Stomach (tissue), 4 donors: ENCODE data around the gene ACRV1.

Experiments used
- CTCF ChIP-seq, 7 experiments: fragments of 450-650 bp in 4 of 7; fragments of 200-600 bp in 3 of 7; sonication (generic) in 3 of 7; IDR thresholded peaks; one replicate each; pipeline ENCODE4 v1.5.1; 2016 to 2019; ENCODE audit warnings: antibody characterized with exemption in 7 of 7, control low read depth in 2 of 7, mild to moderate bottlenecking in 1 of 7
- EP300 ChIP-seq: sonication (generic); formaldehyde crosslinking; IDR thresholded peaks from one replicate; pipeline ENCODE4 v1.6.1; 2017; ENCODE audit warnings: antibody characterized with exemption
- POLR2A ChIP-seq, 4 donors: fragments of 450-650 bp; IDR thresholded peaks; one replicate each; pipeline ENCODE4 v1.6.1; 2016; ENCODE audit warnings: antibody characterized with exemption in 4 of 4, control low read depth in 2 of 4, mild to moderate bottlenecking in 1 of 4, moderate library complexity in 1 of 4
- POLR2AphosphoS5 ChIP-seq, 3 donors: sonication (generic); formaldehyde crosslinking; IDR thresholded peaks; one replicate each; pipeline ENCODE4 v1.6.1; 2016; ENCODE audit warnings: antibody characterized with exemption in 3 of 3

GRCh38 chr11:125679837-125680236, 810 bp downstream of the ACRV1 start:
- no peak for TF ChIP-seq POLR2AphosphoS5 (IDR thresholded peaks at IDR 0.05)
- TF ChIP-seq CTCF (IDR thresholded peaks at IDR 0.05) = no peak
- TF ChIP-seq EP300 = no peak
- no peak for TF ChIP-seq POLR2A (IDR thresholded peaks at IDR 0.05)
